Activated CD8-positive, alpha-beta T cell treated with anti-CD3 and anti-CD28 coated beads for 36 hours (primary cell): ENCODE measurements around the gene BBLN. TPM values are rescaled to one million over a fixed set of nuclear protein-coding genes. Genes with fewer than 3 reads are reported as not detected.

ENCODE experiments used
- ATAC-seq: fragments of 200-7000 bp; cut with Tn5 transposase; one replicate; pipeline ENCODE4 v1.10.0; 2021; ENCODE audit warnings: mild to moderate bottlenecking, moderate library complexity
- CTCF ChIA-PET: fragments of 350-600 bp; sonication (Branson Sonifier 250); formaldehyde crosslinking; loops from one replicate; lab custom pipeline; 2021; ENCODE audit warnings: antibody characterized with exemption; lab: Charles Lee
- POLR2A ChIA-PET: fragments of 350-600 bp; sonication (Branson Sonifier 250); formaldehyde crosslinking; loops from one replicate; lab custom pipeline; 2021; ENCODE audit warnings: antibody characterized with exemption; lab: Charles Lee
- DNase-seq: peaks from one replicate; pipeline ENCODE4 v3.0.0-alpha.2; 2020
- H3K27ac Mint-ChIP-seq: one replicate; pipeline ENCODE4 v1.8.0; 2021; ENCODE audit warnings: mild to moderate bottlenecking, mixed read lengths
- H3K27me3 Mint-ChIP-seq: one replicate; pipeline ENCODE4 v1.8.0; 2021; ENCODE audit warnings: mixed read lengths
- H3K36me3 Mint-ChIP-seq: one replicate; pipeline ENCODE4 v1.8.0; 2021; ENCODE audit warnings: low read depth, mixed read lengths
- H3K4me1 Mint-ChIP-seq: one replicate; pipeline ENCODE4 v1.8.0; 2021; ENCODE audit warnings: low read depth, mixed read lengths
- H3K4me3 Mint-ChIP-seq: one replicate; pipeline ENCODE4 v1.8.0; 2021; ENCODE audit warnings: mild to moderate bottlenecking, moderate library complexity, mixed read lengths
- H3K9me3 Mint-ChIP-seq: one replicate; pipeline ENCODE4 v1.8.0; 2021; ENCODE audit warnings: mixed read lengths
- intact Hi-C: fragments of 100-400 bp; cut with micrococcal nuclease; formaldehyde crosslinking; loops from one replicate; pipeline ENCODE4 v1.10.0; 2022
- total RNA-seq, 2 experiments: library from RNA; stranded (reverse); gene quantifications; one replicate each; pipeline ENCODE4 v1.2.3, GENCODE V29; 2021
- TF ChIP-seq, protein P1 (sequence below): fragments of 200-600 bp; IDR thresholded peaks from one replicate; pipeline ENCODE4 v1.8.0; 2022; ENCODE audit warnings: antibody characterized with exemption, mild to moderate bottlenecking

BBLN gene
- total RNA-seq, 2 experiments from 2014 or later = 127 to 132 TPM

DNA sequence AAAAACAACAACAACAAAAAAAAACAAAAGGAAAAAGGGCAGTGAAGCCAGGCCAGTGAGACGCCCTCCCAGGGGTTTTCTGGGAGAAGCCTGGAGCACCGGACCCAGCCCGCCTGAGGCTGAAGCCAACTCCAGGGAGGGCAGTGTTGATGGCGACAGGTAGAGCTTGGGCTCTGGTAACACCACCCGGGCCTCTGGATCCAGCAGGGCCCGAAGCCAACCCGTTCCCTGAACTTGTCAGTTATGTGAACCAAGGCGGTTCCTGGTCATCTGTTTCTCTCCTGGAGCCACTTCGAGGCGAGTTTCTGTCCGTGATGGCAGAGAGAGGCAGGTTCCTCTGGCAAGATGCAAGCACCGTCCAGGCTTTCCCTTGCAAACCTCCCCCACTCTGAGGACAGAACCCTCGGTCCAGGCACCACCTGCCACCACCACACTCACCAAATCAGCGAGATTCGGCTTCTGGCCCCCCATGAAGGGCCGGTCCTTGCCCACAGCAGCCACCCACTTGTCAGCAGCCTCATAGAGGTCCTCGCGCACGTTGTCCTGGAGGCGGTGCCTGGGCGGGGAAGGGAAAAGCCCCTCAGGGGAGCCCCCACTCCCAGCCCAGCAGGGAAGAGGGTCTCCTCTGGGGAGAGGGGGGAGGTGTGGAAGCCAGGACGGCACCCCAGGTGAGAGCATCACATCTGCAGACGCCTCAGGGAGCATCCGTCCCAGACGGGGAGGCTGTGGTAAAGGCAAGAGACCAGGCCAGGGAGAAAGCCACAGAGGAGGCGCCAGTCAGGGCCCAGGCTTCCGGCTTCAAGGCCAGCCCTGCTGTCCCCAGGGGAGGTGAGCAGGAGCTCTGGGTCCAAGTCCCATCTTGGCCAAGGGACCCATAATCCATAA, 37.9 kb upstream of the BBLN start:
- CTCF ChIA-PET = no interaction called here
- peaks cover 13% of the 10 kb centered on the region for H3K36me3 Mint-ChIP-seq
- ATAC-seq = no peak

DNA sequence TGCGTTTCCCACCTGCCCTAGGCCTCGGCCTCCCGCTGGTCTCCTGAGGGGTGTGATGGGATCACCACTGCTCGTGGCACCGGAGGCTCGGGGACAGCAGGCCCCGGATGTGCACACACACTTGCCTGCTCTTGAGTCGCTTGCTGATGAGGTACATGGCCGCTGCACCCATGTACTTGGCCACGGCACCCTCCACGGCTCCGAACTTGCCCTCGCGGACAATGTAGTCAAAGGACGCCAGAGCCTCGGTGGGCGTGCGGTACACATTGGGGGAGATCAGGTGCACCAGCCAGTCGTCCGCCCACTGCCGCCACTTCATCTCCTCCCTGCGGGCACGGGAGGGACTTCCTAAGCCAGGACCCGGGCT, 37.3 kb upstream of the BBLN start:
- Mint-ChIP-seq H3K4me3 (no peak overlapping the region), H3K27ac (no peak overlapping the region), H3K9me3 (no peaks in the 10 kb centered on the region), H3K4me1 (peaks cover 20% of the 10 kb centered on the region), H3K36me3 (peaks cover 13% of the 10 kb centered on the region), H3K27me3 (no peaks in the 10 kb centered on the region)
- no peak for DNase-seq
- no peak for ATAC-seq
- ChIA-PET POLR2A (interaction anchor here (1.0 kb wide), 1 partner anchor 35 kb away, joined by 3 read pairs; no protein-coding TSS in a partner anchor), CTCF (no interaction called here)
- TF ChIP-seq, protein P1, sequence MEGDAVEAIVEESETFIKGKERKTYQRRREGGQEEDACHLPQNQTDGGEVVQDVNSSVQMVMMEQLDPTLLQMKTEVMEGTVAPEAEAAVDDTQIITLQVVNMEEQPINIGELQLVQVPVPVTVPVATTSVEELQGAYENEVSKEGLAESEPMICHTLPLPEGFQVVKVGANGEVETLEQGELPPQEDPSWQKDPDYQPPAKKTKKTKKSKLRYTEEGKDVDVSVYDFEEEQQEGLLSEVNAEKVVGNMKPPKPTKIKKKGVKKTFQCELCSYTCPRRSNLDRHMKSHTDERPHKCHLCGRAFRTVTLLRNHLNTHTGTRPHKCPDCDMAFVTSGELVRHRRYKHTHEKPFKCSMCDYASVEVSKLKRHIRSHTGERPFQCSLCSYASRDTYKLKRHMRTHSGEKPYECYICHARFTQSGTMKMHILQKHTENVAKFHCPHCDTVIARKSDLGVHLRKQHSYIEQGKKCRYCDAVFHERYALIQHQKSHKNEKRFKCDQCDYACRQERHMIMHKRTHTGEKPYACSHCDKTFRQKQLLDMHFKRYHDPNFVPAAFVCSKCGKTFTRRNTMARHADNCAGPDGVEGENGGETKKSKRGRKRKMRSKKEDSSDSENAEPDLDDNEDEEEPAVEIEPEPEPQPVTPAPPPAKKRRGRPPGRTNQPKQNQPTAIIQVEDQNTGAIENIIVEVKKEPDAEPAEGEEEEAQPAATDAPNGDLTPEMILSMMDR = no peak
- intact Hi-C loops = no loop called here

More for the DNA sequence above, 37.9 kb upstream of the BBLN start:
- TF ChIP-seq, protein P1 = no peak
- no peak overlapping the region for H3K4me3 Mint-ChIP-seq
- H3K9me3 Mint-ChIP-seq = no peaks in the 10 kb centered on the region
- intact Hi-C loops = no loop called here
- POLR2A ChIA-PET = interaction anchor here (1.0 kb wide), 1 partner anchor 35 kb away, joined by 3 read pairs; no protein-coding TSS in a partner anchor
- H3K4me1 Mint-ChIP-seq = peaks cover 25% of the 10 kb centered on the region
- DNase-seq = no peak
- no peaks in the 10 kb centered on the region for H3K27me3 Mint-ChIP-seq
- H3K27ac Mint-ChIP-seq = no peak overlapping the region

DNA sequence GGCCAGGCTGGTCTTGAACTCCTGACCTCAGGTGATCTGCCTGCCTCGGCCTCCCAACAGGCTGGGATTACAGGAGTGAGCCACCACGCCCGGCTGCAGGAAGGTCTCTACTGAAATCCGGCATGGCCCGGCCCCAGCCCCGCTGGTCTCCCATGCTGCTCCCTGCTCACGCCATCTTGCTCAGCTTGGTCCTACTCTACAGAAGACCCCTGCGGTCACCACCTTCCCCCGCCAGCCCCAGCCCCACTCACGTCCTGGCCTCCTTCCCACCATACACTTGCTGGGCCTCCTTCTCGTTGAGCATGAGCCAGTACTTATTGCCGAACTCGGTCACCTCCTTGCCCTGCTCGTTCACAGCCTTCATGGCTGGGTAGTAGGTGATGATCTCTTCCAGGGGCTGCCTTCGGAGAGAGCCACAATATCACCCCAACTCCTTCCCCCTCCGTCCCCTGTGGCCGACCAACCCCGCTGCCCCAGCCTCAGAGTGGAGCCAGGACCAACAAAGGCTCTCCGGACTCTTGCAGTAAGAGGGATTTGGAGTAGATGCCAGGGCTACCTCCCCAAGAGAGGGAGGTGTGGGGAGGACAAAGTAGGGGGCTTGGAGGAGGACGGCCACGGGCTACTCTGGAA, 36.5 kb upstream of the BBLN start:
- Mint-ChIP-seq H3K27me3 (no peaks in the 10 kb centered on the region), H3K27ac (no peak overlapping the region), H3K4me3 (no peak overlapping the region), H3K36me3 (peaks cover 13% of the 10 kb centered on the region), H3K4me1 (peaks cover 21% of the 10 kb centered on the region), H3K9me3 (no peaks in the 10 kb centered on the region)
- TF ChIP-seq, protein P1 = no peak
- CTCF ChIA-PET = interaction anchor here (1.4 kb wide), 1 partner anchor 24 kb away, joined by 4 read pairs; no protein-coding TSS in a partner anchor
- DNase-seq = no peak
- ATAC-seq = no peak
- intact Hi-C loops = no loop called here
- POLR2A ChIA-PET = interaction anchor here (0.8 to 1.0 kb wide), 2 partner anchors 26 to 34 kb away, joined by 3 read pairs; no protein-coding TSS in a partner anchor

DNA sequence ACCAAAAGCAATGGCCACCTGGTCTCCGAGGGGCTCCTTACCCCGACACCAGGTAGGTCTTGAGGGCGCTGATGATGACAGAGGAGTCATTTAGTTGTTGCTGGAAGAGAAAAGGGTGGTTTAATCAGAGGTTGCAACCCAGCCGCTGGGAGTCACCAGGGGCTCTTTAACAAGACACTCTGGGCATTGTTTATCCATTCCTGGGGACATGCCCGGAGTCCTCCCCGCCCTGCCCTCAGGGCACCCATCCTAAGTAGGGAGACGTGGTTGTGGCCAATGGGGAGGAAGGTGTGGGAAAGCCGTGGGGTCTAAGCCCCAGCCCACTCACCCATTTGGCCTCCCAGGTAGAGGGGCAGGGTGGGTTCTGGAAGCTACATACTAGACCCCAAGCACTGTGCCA, 35.6 kb upstream of the BBLN start:
- no peak for DNase-seq
- Mint-ChIP-seq H3K9me3 (no peaks in the 10 kb centered on the region), H3K4me1 (peaks cover 27% of the 10 kb centered on the region), H3K36me3 (peaks cover 13% of the 10 kb centered on the region), H3K27ac (peak overlapping the region; percentile 43), H3K27me3 (no peaks in the 10 kb centered on the region), H3K4me3 (no peak overlapping the region)
- intact Hi-C loops = no loop called here
- POLR2A ChIA-PET = interaction anchor here (1.4 kb wide), 1 partner anchor 19 kb away, joined by 4 read pairs; no protein-coding TSS in a partner anchor
- ATAC-seq = no peak
- CTCF ChIA-PET = interaction anchor here (0.8 to 1.4 kb wide), 3 partner anchors 17 to 181 kb away, joined by 3 to 4 read pairs (median 3); no protein-coding TSS in a partner anchor
- TF ChIP-seq, protein P1 = no peak
